C4-2B (cell line): ENCODE data around the gene BTN2A1.

ENCODE experiments used
- ZFX ChIP-seq: fragments of 450-650 bp; IDR thresholded peaks from 2 replicates; pipeline ENCODE4 v1.6.1; 2017
- TF ChIP-seq, protein P1 (sequence below): fragments of 450-650 bp; conservative IDR thresholded peaks from 2 replicates; pipeline ENCODE4 v1.5.1; 2017; ENCODE audit warnings: mild to moderate bottlenecking

DNA sequence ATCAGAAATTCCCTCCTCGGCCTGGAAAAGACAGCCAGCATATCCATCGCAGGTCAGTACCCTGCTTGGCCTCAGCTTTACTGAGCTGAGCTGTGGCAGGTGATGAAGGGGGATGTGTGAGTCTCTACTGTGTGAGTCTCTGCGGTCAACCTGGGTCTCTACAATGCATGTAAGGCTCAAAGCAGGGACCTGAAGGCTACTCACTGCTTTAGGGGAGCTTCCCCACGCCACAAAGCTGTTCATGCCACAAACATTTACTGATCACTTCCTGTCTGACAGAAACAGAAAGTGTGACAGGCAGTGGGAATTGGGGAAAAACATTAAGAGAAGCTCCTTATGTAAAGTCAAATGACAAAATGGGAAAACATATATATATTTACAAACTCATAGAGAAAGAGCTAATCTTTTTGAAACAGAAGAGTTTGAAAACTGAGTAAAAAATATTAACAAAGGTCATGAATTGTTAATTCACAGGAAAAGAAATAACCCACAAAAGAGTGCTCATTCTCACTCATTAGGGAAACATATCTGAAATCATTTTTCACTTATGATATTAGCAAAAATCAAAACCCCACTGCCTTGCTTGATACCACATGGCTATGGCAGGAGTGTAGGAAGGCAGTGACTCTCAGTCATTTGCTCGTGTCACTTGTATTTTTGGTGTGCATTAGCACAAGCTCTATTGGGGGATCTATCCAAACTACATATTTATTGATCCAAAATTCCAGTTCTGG, 11.7 kb upstream of the BTN2A1 start:
- no peak for TF ChIP-seq ZFX
- TF ChIP-seq, protein P1, sequence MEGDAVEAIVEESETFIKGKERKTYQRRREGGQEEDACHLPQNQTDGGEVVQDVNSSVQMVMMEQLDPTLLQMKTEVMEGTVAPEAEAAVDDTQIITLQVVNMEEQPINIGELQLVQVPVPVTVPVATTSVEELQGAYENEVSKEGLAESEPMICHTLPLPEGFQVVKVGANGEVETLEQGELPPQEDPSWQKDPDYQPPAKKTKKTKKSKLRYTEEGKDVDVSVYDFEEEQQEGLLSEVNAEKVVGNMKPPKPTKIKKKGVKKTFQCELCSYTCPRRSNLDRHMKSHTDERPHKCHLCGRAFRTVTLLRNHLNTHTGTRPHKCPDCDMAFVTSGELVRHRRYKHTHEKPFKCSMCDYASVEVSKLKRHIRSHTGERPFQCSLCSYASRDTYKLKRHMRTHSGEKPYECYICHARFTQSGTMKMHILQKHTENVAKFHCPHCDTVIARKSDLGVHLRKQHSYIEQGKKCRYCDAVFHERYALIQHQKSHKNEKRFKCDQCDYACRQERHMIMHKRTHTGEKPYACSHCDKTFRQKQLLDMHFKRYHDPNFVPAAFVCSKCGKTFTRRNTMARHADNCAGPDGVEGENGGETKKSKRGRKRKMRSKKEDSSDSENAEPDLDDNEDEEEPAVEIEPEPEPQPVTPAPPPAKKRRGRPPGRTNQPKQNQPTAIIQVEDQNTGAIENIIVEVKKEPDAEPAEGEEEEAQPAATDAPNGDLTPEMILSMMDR, result no peak
